ENCODE measurements around the gene CDC42SE1.

DNA sequence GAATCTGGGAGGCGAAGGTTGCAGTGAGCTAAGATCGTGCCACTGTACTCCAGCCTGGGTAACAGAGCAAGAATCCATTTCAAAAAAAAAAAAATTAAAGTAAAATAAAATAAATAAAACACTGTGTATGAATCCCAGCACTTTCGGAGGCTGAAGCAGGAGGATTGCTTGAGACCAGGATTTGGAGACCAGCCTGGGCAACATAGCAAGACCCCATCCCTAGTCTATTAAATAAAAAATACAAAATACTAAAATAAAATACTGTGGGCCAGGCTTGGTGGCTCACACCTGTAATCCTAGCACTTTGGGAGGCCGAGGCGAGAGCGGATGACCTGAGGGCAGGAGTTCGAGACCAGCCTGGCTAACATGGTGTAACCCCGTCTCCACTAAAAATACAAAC is 27.3 kb downstream of the CDC42SE1 start:
- no peak for TF ChIP-seq EZH2 (IDR thresholded peaks at IDR 0.05; ENCODE audit: borderline replicate concordance, low read length)
- TF ChIP-seq, protein P1, sequence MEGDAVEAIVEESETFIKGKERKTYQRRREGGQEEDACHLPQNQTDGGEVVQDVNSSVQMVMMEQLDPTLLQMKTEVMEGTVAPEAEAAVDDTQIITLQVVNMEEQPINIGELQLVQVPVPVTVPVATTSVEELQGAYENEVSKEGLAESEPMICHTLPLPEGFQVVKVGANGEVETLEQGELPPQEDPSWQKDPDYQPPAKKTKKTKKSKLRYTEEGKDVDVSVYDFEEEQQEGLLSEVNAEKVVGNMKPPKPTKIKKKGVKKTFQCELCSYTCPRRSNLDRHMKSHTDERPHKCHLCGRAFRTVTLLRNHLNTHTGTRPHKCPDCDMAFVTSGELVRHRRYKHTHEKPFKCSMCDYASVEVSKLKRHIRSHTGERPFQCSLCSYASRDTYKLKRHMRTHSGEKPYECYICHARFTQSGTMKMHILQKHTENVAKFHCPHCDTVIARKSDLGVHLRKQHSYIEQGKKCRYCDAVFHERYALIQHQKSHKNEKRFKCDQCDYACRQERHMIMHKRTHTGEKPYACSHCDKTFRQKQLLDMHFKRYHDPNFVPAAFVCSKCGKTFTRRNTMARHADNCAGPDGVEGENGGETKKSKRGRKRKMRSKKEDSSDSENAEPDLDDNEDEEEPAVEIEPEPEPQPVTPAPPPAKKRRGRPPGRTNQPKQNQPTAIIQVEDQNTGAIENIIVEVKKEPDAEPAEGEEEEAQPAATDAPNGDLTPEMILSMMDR (IDR thresholded peaks at IDR 0.05; ENCODE audit: low read length), result no peak
